Measurements from ENCODE around the gene TSPAN5. TPM values are rescaled to one million over a fixed set of nuclear protein-coding genes. Genes with fewer than 3 reads are reported as not detected.

TSPAN5 gene
- total and polyA plus RNA-seq, 2 donors, result 4.7 to 10.3 TPM

DNA sequence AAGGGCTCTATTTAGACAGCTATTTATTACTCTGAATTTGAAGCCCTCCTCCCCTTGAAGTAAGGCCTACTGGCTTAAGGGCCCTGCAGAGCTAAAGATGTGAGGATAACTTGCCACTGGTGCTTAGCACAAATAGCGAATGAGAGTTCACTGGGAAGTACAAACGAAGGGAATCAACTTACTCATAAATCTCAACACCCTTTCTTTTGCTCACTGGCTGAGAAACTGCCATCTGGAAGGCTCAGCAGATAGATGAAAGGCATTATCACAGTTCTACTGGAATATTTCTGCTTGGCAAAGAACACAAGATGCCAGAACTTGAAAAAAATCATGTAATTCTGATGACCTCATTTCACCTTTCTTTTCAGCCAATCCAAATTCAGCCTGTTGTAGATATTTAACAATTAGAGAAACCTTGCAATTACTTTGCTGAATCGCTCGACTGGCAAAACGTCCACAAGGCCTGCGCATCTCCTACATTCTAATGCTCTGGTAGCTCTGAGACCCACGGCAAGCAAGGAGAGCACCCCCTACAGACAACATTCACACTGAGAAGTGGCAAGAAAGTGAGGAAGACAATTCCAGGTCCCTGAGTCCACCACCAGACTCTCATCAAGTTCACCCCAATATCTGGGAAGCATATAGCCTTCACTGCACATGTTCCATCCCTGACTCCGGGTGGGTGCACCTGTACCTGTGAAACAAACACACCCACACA lies 27.5 kb downstream of the TSPAN5 start:
- no peak for DNase-seq (ENCODE audit: low read depth in 6 of 9, low spot score in 9 of 9)
- Histone ChIP-seq H3K4me3 (ENCODE audit: low read length in 2 of 2) (no peak overlapping the region), H3K4me1 (ENCODE audit: control insufficient read depth in 2 of 2, insufficient read depth in 2 of 2, low read length in 2 of 2) (peaks cover 0 to 10% of the 10 kb centered on the region in 2 donors), H3K27me3 (ENCODE audit: control insufficient read depth in 2 of 2, insufficient read depth in 1 of 2, low read length in 1 of 2) (no peaks in the 10 kb centered on the region), H3K36me3 (ENCODE audit: control insufficient read depth in 2 of 2, insufficient read depth in 2 of 2, low read length in 1 of 2) (no peaks in the 10 kb centered on the region), H3K27ac (ENCODE audit: low read depth in 1 of 2, low read length in 1 of 2) (no peak overlapping the region), H3K9me3 (ENCODE audit: control insufficient read depth in 2 of 2, insufficient read depth in 1 of 2, low read length in 1 of 2) (no peaks in the 10 kb centered on the region)
- 97% methylated on average over 8 of the region's 8 CpGs for WGBS

DNA sequence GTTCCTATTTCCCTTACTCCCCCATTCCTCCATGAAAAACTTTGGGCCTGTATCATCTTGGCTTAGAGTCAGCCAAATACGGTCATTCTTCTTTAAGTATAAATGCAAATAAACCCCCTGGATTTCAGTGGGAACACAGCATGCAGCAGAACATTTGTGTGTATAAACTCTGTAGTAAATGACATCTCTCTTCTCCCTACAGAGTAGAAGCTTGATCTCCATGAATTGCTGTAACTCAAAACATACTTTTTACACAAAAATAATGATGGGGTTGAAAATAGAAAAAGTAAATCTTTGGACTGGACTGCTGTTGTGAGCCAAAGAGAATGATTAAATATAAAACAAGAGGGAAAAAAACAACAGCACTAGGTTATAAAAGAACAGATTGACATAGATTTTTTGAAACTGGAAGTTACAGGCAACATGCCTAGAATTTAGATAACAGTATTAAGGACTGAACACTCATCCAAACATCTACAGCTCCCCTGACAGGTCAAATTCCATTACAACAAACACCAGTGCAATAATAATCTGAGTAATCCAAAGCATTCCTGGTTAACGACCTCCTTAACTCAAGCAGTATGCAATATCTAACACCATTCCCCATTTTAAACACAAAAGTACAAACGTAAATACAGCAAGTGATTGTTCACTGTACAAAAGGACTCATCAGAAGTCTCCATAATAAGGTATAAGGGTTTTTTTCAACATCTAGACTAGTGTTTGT lies 30.7 kb downstream of the TSPAN5 start:
- Histone ChIP-seq H3K27ac (ENCODE audit: low read depth in 1 of 2, low read length in 1 of 2) (no peak overlapping the region), H3K9me3 (ENCODE audit: control insufficient read depth in 2 of 2, insufficient read depth in 1 of 2, low read length in 1 of 2) (no peaks in the 10 kb centered on the region), H3K27me3 (ENCODE audit: control insufficient read depth in 2 of 2, insufficient read depth in 1 of 2, low read length in 1 of 2) (no peaks in the 10 kb centered on the region), H3K36me3 (ENCODE audit: control insufficient read depth in 2 of 2, insufficient read depth in 2 of 2, low read length in 1 of 2) (no peaks in the 10 kb centered on the region), H3K4me1 (ENCODE audit: control insufficient read depth in 2 of 2, insufficient read depth in 2 of 2, low read length in 2 of 2) (peaks cover 0 to 9% of the 10 kb centered on the region in 2 donors), H3K4me3 (ENCODE audit: low read length in 2 of 2) (no peak overlapping the region)
- 81% methylated on average over 3 of the region's 3 CpGs for WGBS
- no peak for DNase-seq (ENCODE audit: low read depth in 6 of 9, low spot score in 9 of 9)

DNA sequence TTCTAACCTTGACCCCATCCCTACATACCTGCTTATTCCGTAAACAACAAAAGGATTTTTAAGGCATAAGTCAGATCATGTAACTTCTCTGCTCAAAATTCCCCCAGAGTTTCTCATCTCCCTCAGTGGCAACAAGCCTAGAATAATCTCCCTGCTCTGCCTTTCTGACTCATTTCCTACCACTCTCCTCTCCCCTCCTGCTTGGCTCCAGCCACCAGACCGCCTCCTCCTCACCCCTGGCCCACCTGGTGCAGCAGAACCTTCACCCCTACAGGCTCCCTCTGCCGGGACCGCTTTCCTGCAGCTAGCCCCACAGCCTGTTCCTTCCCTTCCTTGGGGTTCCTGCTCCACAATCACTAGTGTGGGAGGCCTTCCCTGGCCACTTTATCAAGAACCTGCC lies 32.1 kb downstream of the TSPAN5 start:
- 77% methylated on average over 4 of the region's 4 CpGs for WGBS
- Histone ChIP-seq H3K9me3 (ENCODE audit: control insufficient read depth in 2 of 2, insufficient read depth in 1 of 2, low read length in 1 of 2) (no peaks in the 10 kb centered on the region), H3K27me3 (ENCODE audit: control insufficient read depth in 2 of 2, insufficient read depth in 1 of 2, low read length in 1 of 2) (no peaks in the 10 kb centered on the region), H3K4me1 (ENCODE audit: control insufficient read depth in 2 of 2, insufficient read depth in 2 of 2, low read length in 2 of 2) (peaks cover 0 to 9% of the 10 kb centered on the region in 2 donors), H3K4me3 (ENCODE audit: low read length in 2 of 2) (no peak overlapping the region), H3K36me3 (ENCODE audit: control insufficient read depth in 2 of 2, insufficient read depth in 2 of 2, low read length in 1 of 2) (no peaks in the 10 kb centered on the region), H3K27ac (ENCODE audit: low read depth in 1 of 2, low read length in 1 of 2) (no peak overlapping the region)
- DNase-seq (ENCODE audit: low read depth in 6 of 9, low spot score in 9 of 9), result no peak

DNA sequence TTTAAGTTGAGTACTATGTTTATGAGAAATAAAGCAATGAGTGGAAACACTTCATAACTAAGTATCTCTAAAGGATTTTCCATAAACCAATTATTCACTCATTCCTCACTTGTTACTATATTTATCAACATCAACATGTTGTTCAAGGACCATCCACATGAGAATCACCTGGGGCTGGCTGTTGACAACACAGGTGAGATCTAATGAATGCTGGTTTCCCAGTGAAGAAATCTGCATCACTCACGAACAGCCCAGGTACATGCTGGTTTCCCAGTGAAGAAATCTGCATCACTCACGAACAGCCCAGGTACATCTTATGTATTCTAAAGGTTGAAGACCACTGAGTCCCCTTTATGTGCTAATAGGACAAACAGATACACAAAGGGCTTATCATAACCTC lies 32.5 kb downstream of the TSPAN5 start:
- no peaks in the 10 kb centered on the region for H3K9me3 ChIP-seq (ENCODE audit: control insufficient read depth in 2 of 2, insufficient read depth in 1 of 2, low read length in 1 of 2)
- no peak overlapping the region for H3K4me3 ChIP-seq (ENCODE audit: low read length in 2 of 2)
- H3K27ac ChIP-seq (ENCODE audit: low read depth in 1 of 2, low read length in 1 of 2), result no peak overlapping the region
- H3K27me3 ChIP-seq (ENCODE audit: control insufficient read depth in 2 of 2, insufficient read depth in 1 of 2, low read length in 1 of 2), result no peaks in the 10 kb centered on the region
- H3K36me3 ChIP-seq (ENCODE audit: control insufficient read depth in 2 of 2, insufficient read depth in 2 of 2, low read length in 1 of 2), result no peaks in the 10 kb centered on the region
- DNase-seq (ENCODE audit: low read depth in 6 of 9, low spot score in 9 of 9), result no peak
- H3K4me1 ChIP-seq (ENCODE audit: control insufficient read depth in 2 of 2, insufficient read depth in 2 of 2, low read length in 2 of 2), result peaks cover 0 to 9% of the 10 kb centered on the region in 2 donors
- WGBS, result 94% methylated on average over 2 of the region's 2 CpGs

DNA sequence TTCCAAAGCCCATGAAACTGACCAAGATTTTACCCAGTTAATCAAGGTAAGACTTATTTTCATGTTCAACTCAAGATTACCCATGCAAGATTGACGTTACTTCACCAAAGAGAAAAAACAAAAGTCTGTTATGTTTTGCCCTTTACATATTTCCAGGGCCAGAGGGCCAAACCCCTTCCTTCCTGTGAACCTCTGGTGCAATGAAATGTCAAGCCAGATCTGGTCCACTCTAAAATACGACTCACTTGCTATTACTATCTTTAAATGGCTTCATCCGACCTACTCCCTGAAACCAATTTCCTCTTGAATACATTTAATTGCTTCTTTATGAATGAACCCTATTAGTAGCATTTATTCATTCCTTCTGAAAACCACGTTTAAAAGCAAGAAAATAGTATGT lies 33.0 kb downstream of the TSPAN5 start:
- H3K4me1 ChIP-seq (ENCODE audit: control insufficient read depth in 2 of 2, insufficient read depth in 2 of 2, low read length in 2 of 2), result peaks cover 0 to 9% of the 10 kb centered on the region in 2 donors
- DNase-seq (ENCODE audit: low read depth in 6 of 9, low spot score in 9 of 9), result no peak
- no peak overlapping the region for H3K27ac ChIP-seq (ENCODE audit: low read depth in 1 of 2, low read length in 1 of 2)
- no peaks in the 10 kb centered on the region for H3K9me3 ChIP-seq (ENCODE audit: control insufficient read depth in 2 of 2, insufficient read depth in 1 of 2, low read length in 1 of 2)
- H3K4me3 ChIP-seq (ENCODE audit: low read length in 2 of 2), result no peak overlapping the region
- no peaks in the 10 kb centered on the region for H3K36me3 ChIP-seq (ENCODE audit: control insufficient read depth in 2 of 2, insufficient read depth in 2 of 2, low read length in 1 of 2)
- no peaks in the 10 kb centered on the region for H3K27me3 ChIP-seq (ENCODE audit: control insufficient read depth in 2 of 2, insufficient read depth in 1 of 2, low read length in 1 of 2)
- 86% methylated on average over 4 of the region's 4 CpGs for WGBS

DNA sequence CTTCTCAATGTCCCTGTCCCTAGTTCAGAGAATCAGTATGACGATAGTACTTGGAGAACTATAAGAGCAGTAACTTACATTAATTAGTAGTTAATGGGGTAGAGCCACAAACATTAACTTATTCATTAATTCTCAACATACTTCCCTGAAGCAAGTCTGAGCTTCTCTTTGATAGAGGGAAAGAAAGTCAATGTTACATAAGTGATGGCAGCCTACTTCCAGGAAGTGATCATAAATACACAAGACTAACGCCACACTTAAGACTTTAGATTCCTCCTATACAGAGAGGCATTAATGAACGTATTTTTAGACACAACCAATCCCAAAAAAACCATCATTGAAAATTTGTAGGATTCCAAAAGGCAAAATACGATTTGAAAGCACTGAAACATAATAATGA lies 33.8 kb downstream of the TSPAN5 start:
- Histone ChIP-seq H3K4me1 (ENCODE audit: control insufficient read depth in 2 of 2, insufficient read depth in 2 of 2, low read length in 2 of 2) (peaks cover 0 to 13% of the 10 kb centered on the region in 2 donors), H3K4me3 (ENCODE audit: low read length in 2 of 2) (no peak overlapping the region), H3K27ac (ENCODE audit: low read depth in 1 of 2, low read length in 1 of 2) (no peak overlapping the region), H3K27me3 (ENCODE audit: control insufficient read depth in 2 of 2, insufficient read depth in 1 of 2, low read length in 1 of 2) (no peaks in the 10 kb centered on the region), H3K36me3 (ENCODE audit: control insufficient read depth in 2 of 2, insufficient read depth in 2 of 2, low read length in 1 of 2) (no peaks in the 10 kb centered on the region), H3K9me3 (ENCODE audit: control insufficient read depth in 2 of 2, insufficient read depth in 1 of 2, low read length in 1 of 2) (no peaks in the 10 kb centered on the region)
- 98% methylated on average over 4 of the region's 4 CpGs for WGBS
- DNase-seq (ENCODE audit: low read depth in 6 of 9, low spot score in 9 of 9), result no peak

DNA sequence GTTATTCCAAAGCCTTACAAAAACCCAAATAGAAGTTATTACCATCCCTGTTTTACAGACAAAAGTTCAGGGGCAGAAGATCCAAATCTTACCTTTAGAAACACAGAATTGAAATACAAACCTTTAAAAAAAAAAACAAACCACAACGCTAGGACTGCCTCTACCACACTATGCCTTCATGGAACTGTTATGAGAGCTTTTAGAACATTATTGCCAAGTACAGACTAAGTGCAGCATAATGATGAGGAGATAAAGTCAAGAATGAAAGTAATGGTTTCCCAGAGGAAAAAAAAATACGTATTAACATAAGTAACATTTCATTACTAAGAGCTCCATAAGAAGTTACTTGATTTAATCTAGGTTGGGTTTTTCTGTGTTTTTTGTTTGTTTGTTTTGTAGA lies 34.3 kb downstream of the TSPAN5 start:
- Histone ChIP-seq H3K4me1 (ENCODE audit: control insufficient read depth in 2 of 2, insufficient read depth in 2 of 2, low read length in 2 of 2) (peaks cover 0 to 13% of the 10 kb centered on the region in 2 donors), H3K27ac (ENCODE audit: low read depth in 1 of 2, low read length in 1 of 2) (no peak overlapping the region), H3K9me3 (ENCODE audit: control insufficient read depth in 2 of 2, insufficient read depth in 1 of 2, low read length in 1 of 2) (no peaks in the 10 kb centered on the region), H3K4me3 (ENCODE audit: low read length in 2 of 2) (no peak overlapping the region), H3K36me3 (ENCODE audit: control insufficient read depth in 2 of 2, insufficient read depth in 2 of 2, low read length in 1 of 2) (no peaks in the 10 kb centered on the region), H3K27me3 (ENCODE audit: control insufficient read depth in 2 of 2, insufficient read depth in 1 of 2, low read length in 1 of 2) (no peaks in the 10 kb centered on the region)
- DNase-seq (ENCODE audit: low read depth in 6 of 9, low spot score in 9 of 9), result no peak
- WGBS, result 56% methylated on average over 2 of the region's 2 CpGs

DNA sequence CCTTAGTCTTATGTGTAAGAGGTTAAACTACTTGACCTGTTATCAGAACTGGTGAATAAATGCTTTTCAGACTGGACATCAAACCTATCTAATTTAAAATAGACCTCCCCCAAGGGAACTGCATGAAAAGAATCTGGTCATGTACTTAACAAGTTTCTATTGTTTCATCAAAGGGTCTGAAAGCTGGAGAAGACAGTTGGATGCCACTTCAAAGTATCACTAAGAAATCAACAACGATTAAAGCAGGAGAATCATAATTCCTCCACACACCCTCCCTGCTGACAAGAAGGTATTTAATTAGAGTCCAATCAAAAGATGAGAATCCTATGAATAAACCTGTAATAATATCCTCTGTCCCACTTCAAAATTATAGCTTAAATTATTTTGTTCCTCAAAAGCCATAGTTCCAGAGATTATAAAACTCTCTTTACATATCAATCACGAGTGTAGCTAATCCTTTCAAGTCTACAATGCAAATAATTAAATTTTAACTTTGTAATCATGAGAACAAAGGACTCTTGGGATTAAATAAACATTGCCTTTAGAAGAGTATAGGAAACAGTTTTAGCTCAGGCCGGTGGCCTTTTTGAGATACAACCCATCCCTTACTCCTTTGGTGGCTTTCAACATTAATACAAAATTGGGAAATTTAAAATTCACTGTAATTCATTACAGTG lies 35.1 kb downstream of the TSPAN5 start:
- DNase-seq (ENCODE audit: low read depth in 6 of 9, low spot score in 9 of 9), result no peak
- no peaks in the 10 kb centered on the region for H3K36me3 ChIP-seq (ENCODE audit: control insufficient read depth in 2 of 2, insufficient read depth in 2 of 2, low read length in 1 of 2)
- 64% methylated on average over 3 of the region's 3 CpGs for WGBS
- H3K27me3 ChIP-seq (ENCODE audit: control insufficient read depth in 2 of 2, insufficient read depth in 1 of 2, low read length in 1 of 2), result no peaks in the 10 kb centered on the region
- peaks cover 0 to 13% of the 10 kb centered on the region in 2 donors for H3K4me1 ChIP-seq (ENCODE audit: control insufficient read depth in 2 of 2, insufficient read depth in 2 of 2, low read length in 2 of 2)
- no peak overlapping the region for H3K27ac ChIP-seq (ENCODE audit: low read depth in 1 of 2, low read length in 1 of 2)
- no peaks in the 10 kb centered on the region for H3K9me3 ChIP-seq (ENCODE audit: control insufficient read depth in 2 of 2, insufficient read depth in 1 of 2, low read length in 1 of 2)
- no peak overlapping the region for H3K4me3 ChIP-seq (ENCODE audit: low read length in 2 of 2)

All from thymus (tissue), 11 donors.